Upper lobe of left lung (tissue), 6 donors: Measurements from ENCODE around the gene GORASP1. TPM values are rescaled to one million over a fixed set of nuclear protein-coding genes. Genes with fewer than 3 reads are reported as not detected.

Experiments used
- ATAC-seq, 2 donors: fragments of 200-7000 bp; cut with Tn5 transposase; one replicate each; pipeline ENCODE4 v1.9.1; 2022; ENCODE audit warnings: mild to moderate bottlenecking in 2 of 2, moderate library complexity in 2 of 2; ENCODE audit not compliant: low FRiP score in 2 of 2
- DNase-seq, 2 donors: peaks; one replicate each; pipeline ENCODE4 v3.0.0-alpha.2; 2019 to 2020
- H3K27ac ChIP-seq, 4 donors: fragments of 200-600 bp; sonication (generic); one replicate each; pipeline ENCODE4 v1.5.1; 2016 to 2019
- H3K27me3 ChIP-seq, 4 donors: fragments of 200-600 bp; sonication (generic); one replicate each; pipeline ENCODE4 v1.5.1; 2017 to 2019
- H3K36me3 ChIP-seq, 4 donors: fragments of 200-600 bp; sonication (generic); one replicate each; pipeline ENCODE4 v1.5.1; 2016 to 2019
- H3K4me1 ChIP-seq, 4 donors: fragments of 200-600 bp; sonication (generic); one replicate each; pipeline ENCODE4 v1.5.1; 2018 to 2019
- H3K4me3 ChIP-seq, 4 donors: fragments of 200-600 bp; sonication (generic); one replicate each; pipeline ENCODE4 v1.5.1; 2017 to 2019; ENCODE audit warnings: mild to moderate bottlenecking in 2 of 4, moderate library complexity in 1 of 4
- H3K9me3 ChIP-seq, 4 donors: fragments of 200-600 bp; sonication (generic); one replicate each; pipeline ENCODE4 v1.5.1; 2018 to 2019
- EP300 ChIP-seq, 4 donors: sonication (generic); formaldehyde crosslinking; IDR thresholded peaks; one replicate each; pipeline ENCODE4 v1.5.1; 2017; ENCODE audit warnings: antibody characterized with exemption in 4 of 4, control low read depth in 2 of 4
- POLR2A ChIP-seq, 4 donors: fragments of 450-650 bp; IDR thresholded peaks; one replicate each; pipeline ENCODE4 v1.5.1; 2016 to 2017; ENCODE audit warnings: antibody characterized with exemption in 4 of 4, mild to moderate bottlenecking in 2 of 4
- POLR2AphosphoS5 ChIP-seq, 2 donors: sonication (generic); formaldehyde crosslinking; IDR thresholded peaks; one replicate each; pipeline ENCODE4 v1.5.1; 2017; ENCODE audit warnings: antibody characterized with exemption in 2 of 2
- whole genome bisulfite sequencing, 2 donors: methylation state at CpG; one replicate each; pipeline ENCODE4 v1.1.5; 2017 to 2018; 5-methylcytosine and 5-hydroxymethylcytosine counted together
- total RNA-seq, 6 donors: library from RNA; depleted of rRNA in 4 of 6; stranded (reverse); fragments of >200 nt in 4 of 6; gene quantifications; one replicate each; pipeline versions ENCODE4 v1.1.0 to v1.2.1, GENCODE V29; 2016 to 2021
- TF ChIP-seq, protein P1 (sequence below), 6 experiments: fragments of 450-650 bp in 4 of 6; fragments of 200-600 bp in 2 of 6; sonication (generic) in 2 of 6; IDR thresholded peaks; one replicate each; pipeline ENCODE4 v1.5.1; 2016 to 2019; ENCODE audit warnings: antibody characterized with exemption in 6 of 6
- donor health status: DM: no; HTN: no; CAD: no; lungs with moderate emphysema.
- donor health status: DM: no; HTN: yes; CAD: no; lungs with severe emphysema.

The GORASP1 gene
- total RNA-seq, 6 donors from 2014 or later, result 71.1 to 99.5 (median 79.8) TPM

DNA sequence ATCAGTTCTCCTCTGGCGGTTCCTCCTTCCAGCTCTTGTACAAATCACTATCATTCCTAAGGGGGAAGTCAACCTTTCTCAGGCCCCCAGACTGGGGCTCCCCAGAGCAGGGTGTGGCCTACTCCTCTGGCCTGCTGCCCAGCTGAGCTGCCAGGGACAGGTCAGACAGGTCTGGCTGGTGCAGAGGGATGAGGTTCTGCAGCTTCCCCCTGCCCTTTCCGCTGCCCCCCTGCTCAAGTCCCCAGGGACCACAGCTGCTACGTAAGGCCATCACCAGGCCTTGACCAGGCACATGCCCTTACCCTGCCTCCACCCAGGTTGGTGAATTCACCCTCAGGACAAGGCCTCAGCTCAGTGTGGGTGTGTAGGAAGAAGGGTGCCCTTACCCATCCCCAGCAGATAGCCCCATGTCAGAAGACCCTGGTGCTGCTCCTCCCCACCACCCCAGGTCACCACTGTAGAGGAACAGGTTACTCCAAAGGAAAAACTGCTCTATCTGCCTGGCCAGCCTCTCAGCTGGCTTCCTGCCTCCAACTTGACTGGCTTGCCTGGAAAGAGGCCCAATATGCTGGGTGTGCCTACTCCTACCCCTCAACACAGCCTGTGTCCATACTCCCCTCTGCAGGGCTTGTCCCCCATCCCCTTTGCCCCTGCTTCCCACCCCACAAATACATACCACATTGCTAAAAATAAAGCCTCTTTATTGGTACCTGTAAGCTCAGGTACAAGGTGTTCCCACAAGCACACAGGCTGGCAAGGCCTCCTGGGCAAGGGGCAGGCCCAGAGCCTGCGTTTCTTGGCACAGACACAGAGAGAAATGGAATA, 34.0 kb upstream of the GORASP1 start:
- Histone ChIP-seq H3K27me3 (no peaks in the 10 kb centered on the region), H3K36me3 (peaks cover 24 to 96% (median 64%) of the 10 kb centered on the region in 4 donors), H3K4me3 (no peak overlapping the region), H3K27ac (peak overlapping the region; percentile 66 to 87 (median 78)), H3K9me3 (no peaks in the 10 kb centered on the region), H3K4me1 (peaks cover 65 to 83% (median 80%) of the 10 kb centered on the region in 4 donors)
- TF ChIP-seq EP300 (IDR thresholded peaks at IDR 0.05), result peak in 1 of 4 donors; percentile 89
- TF ChIP-seq, protein P1, sequence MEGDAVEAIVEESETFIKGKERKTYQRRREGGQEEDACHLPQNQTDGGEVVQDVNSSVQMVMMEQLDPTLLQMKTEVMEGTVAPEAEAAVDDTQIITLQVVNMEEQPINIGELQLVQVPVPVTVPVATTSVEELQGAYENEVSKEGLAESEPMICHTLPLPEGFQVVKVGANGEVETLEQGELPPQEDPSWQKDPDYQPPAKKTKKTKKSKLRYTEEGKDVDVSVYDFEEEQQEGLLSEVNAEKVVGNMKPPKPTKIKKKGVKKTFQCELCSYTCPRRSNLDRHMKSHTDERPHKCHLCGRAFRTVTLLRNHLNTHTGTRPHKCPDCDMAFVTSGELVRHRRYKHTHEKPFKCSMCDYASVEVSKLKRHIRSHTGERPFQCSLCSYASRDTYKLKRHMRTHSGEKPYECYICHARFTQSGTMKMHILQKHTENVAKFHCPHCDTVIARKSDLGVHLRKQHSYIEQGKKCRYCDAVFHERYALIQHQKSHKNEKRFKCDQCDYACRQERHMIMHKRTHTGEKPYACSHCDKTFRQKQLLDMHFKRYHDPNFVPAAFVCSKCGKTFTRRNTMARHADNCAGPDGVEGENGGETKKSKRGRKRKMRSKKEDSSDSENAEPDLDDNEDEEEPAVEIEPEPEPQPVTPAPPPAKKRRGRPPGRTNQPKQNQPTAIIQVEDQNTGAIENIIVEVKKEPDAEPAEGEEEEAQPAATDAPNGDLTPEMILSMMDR (IDR thresholded peaks at IDR 0.05), result no peak
- peak; percentile 69 to 76 for TF ChIP-seq POLR2AphosphoS5 (IDR thresholded peaks at IDR 0.05)
- peak in 1 of 4 donors; percentile 22 for TF ChIP-seq POLR2A (IDR thresholded peaks at IDR 0.05)
- peak; percentile 84 to 92 for DNase-seq
- ATAC-seq, result peak; percentile 54 to 85
- 6 to 31% methylated on average over 2 to 3 of the region's 4 CpGs for WGBS, 2 donors

DNA sequence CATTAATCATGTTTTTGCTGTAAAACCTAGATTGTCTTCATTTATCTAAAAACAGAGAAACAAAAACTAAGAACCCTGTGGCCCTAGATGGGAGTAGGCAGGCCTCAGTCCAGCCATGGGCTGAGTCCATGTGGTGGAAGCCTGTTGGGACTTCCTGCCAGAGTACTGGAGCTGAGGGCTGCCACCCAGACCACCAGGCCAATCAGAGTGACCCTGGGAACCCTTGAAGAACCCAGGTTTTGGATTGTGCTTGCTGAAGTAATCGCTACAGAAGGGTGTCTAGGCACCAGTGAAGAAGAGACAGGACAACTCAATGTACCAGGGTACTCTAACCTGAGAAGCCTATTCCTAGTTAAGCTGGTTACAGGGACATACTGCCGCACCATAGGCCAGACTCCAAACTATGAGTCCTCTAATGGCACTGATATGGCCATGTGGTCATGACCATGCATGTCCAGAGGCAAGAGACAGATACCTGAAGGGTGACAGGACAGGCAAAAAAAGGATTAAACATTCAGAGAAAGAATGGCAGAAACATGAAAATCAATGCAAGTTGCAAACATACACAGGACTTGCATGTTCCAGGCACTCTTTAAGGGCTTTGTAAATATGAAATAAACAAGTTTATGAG, 33.0 kb upstream of the GORASP1 start:
- DNase-seq, result no peak
- Histone ChIP-seq H3K27me3 (no peaks in the 10 kb centered on the region), H3K4me3 (no peak overlapping the region), H3K36me3 (peaks cover 24 to 87% (median 55%) of the 10 kb centered on the region in 4 donors), H3K9me3 (no peaks in the 10 kb centered on the region), H3K27ac (peak overlapping the region; percentile 26 to 87 (median 78)), H3K4me1 (peaks cover 65 to 83% (median 79%) of the 10 kb centered on the region in 4 donors)
- 98 to 100% methylated on average over 2 of the region's 2 CpGs for WGBS, 2 donors
- no peak for ATAC-seq
- TF ChIP-seq EP300 (IDR thresholded peaks at IDR 0.05) (no peak), POLR2AphosphoS5 (IDR thresholded peaks at IDR 0.05) (no peak), POLR2A (IDR thresholded peaks at IDR 0.05) (no peak)
- TF ChIP-seq, protein P1 (IDR thresholded peaks at IDR 0.05), result no peak

DNA sequence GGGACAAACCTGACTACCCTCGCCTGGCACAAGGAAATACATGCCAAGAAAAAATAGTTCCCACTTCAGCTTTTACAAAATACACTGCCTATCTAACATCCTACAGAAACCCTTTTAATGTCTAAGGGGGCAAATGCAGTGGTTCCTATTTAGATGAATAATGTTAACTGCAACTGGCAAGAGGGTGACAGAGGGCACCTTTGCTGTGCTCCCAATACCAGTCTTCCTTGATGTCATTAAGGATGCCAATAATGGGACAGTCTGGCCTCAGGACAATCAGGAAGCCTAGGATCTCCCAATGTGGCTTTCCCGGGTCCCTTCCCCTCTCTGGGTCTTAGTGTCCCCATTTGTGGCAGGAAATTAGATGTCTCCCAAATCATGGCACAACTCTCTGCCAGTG, 32.0 kb upstream of the GORASP1 start:
- no peak for ATAC-seq
- H3K4me1 ChIP-seq, result peaks cover 69 to 86% (median 77%) of the 10 kb centered on the region in 4 donors
- H3K36me3 ChIP-seq, result peaks cover 19 to 77% (median 45%) of the 10 kb centered on the region in 4 donors
- H3K4me3 ChIP-seq, result no peak overlapping the region
- H3K27ac ChIP-seq, result peak overlapping the region in 3 of 4 donors; percentile 34 to 82 (median 40)
- H3K27me3 ChIP-seq, result no peaks in the 10 kb centered on the region
- WGBS, 2 donors, result 61 to 70% methylated on average over 2 of the region's 2 CpGs
- DNase-seq, result no peak
- TF ChIP-seq EP300 (IDR thresholded peaks at IDR 0.05), result no peak
- TF ChIP-seq POLR2AphosphoS5 (IDR thresholded peaks at IDR 0.05), result no peak
- TF ChIP-seq, protein P1 (IDR thresholded peaks at IDR 0.05), result no peak
- no peak for TF ChIP-seq POLR2A (IDR thresholded peaks at IDR 0.05)
- no peaks in the 10 kb centered on the region for H3K9me3 ChIP-seq

DNA sequence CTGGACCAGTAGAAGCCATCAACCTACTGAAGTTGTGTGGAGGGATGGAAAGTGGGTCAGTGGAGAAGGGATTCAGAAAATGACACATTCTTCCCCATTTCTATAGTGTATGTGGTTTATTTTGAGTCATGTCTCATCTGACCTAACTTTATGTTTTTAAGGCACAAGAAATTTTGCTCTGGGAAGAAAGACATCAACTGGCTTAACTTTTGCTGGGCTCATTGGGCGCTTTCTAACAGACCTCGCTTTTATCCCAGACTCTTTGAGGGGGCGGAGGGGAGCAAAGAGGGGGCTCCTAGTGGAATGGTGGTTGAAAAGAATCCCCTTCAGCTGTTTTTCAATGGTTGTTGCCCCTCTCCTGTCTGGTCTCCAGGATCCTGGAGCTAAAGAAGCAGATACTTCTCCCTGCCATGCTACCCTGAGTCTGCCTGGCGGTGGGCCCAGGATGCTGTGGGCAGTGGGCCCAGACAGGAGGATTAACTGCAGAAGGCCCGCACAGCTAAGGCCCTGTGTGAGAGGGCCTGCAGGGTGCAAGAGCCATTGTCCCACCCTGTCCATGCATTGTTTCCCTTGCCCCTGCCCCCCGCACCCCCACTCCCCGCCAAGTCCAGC, 31.5 kb upstream of the GORASP1 start:
- TF ChIP-seq POLR2A (IDR thresholded peaks at IDR 0.05) (no peak), POLR2AphosphoS5 (IDR thresholded peaks at IDR 0.05) (peak in 1 of 2 donors; percentile 6)
- Histone ChIP-seq H3K9me3 (no peaks in the 10 kb centered on the region), H3K36me3 (peaks cover 15 to 72% (median 40%) of the 10 kb centered on the region in 4 donors), H3K4me3 (no peak overlapping the region), H3K27me3 (no peaks in the 10 kb centered on the region), H3K27ac (peak overlapping the region in 2 of 4 donors; percentile 40 to 82), H3K4me1 (peaks cover 74 to 86% (median 77%) of the 10 kb centered on the region in 4 donors)
- DNase-seq (peak in 1 of 2 donors; percentile 71), ATAC-seq (no peak)
- WGBS, 2 donors, result 79 to 91% methylated on average over 6 to 7 of the region's 7 CpGs
